HG02852 (cell line): ENCODE data around the gene STK32B.

Source experiments
- ATAC-seq: cut with Tn5 transposase; IDR thresholded peaks from one replicate; pipeline ENCODE4 v1.9.1; 2021; ENCODE audit warnings: mild to moderate bottlenecking, moderate library complexity; ENCODE audit not compliant: unreplicated experiment

Gene STK32B

GRCh38 chr4:5338531-5338930 lies 287.3 kb downstream of the STK32B start:
- no peak for ATAC-seq

- no peak for ATAC-seq
Observed at GRCh38 chr4:5340991-5341451, 289.7 kb downstream of the STK32B start.

- ATAC-seq: no peak
Observed at GRCh38 chr4:5341526-5341925, 290.2 kb downstream of the STK32B start.

- ATAC-seq: no peak
Observed at GRCh38 chr4:5355846-5356245, 304.6 kb downstream of the STK32B start.

- no peak for ATAC-seq
Observed at GRCh38 chr4:5357870-5358269, 306.6 kb downstream of the STK32B start.

- ATAC-seq: no peak
Observed at GRCh38 chr4:5361968-5362367, 310.7 kb downstream of the STK32B start.

- ATAC-seq: no peak
Observed at GRCh38 chr4:5364406-5364805, 313.1 kb downstream of the STK32B start.

GRCh38 chr4:5365071-5366008 lies 314.1 kb downstream of the STK32B start:
- ATAC-seq: no peak

- no peak for ATAC-seq
Observed at GRCh38 chr4:5366009-5366386, 314.7 kb downstream of the STK32B start.

GRCh38 chr4:5366421-5366820 lies 315.1 kb downstream of the STK32B start:
- no peak for ATAC-seq

GRCh38 chr4:5368426-5368825 lies 317.1 kb downstream of the STK32B start:
- no peak for ATAC-seq

- ATAC-seq: no peak
Observed at GRCh38 chr4:5370286-5370685, 319.0 kb downstream of the STK32B start.

- no peak for ATAC-seq
Observed at GRCh38 chr4:5371415-5372190, 320.3 kb downstream of the STK32B start.

- ATAC-seq: no peak
Observed at GRCh38 chr4:5372198-5372597, 320.9 kb downstream of the STK32B start.

- ATAC-seq: no peak
Observed at GRCh38 chr4:5373327-5373726, 322.0 kb downstream of the STK32B start.

- no peak for ATAC-seq
Observed at GRCh38 chr4:5374592-5374991, 323.3 kb downstream of the STK32B start.

GRCh38 chr4:5374994-5375393 lies 323.7 kb downstream of the STK32B start:
- no peak for ATAC-seq

- ATAC-seq: no peak
Observed at GRCh38 chr4:5376015-5376414, 324.7 kb downstream of the STK32B start.

- ATAC-seq: no peak
Observed at GRCh38 chr4:5378002-5378401, 326.7 kb downstream of the STK32B start.

GRCh38 chr4:5379895-5380294 lies 328.6 kb downstream of the STK32B start:
- ATAC-seq: no peak

- ATAC-seq: no peak
Observed at GRCh38 chr4:5381961-5382441, 330.7 kb downstream of the STK32B start.
